GM21367 (cell line): ENCODE results near the gene MIPOL1.

Experiments
- ATAC-seq: cut with Tn5 transposase; IDR thresholded peaks from one replicate; pipeline ENCODE4 v1.9.1; 2021; ENCODE audit not compliant: unreplicated experiment

Gene MIPOL1

GRCh38 chr14:37583358-37584210 lies 385.8 kb downstream of the MIPOL1 start:
- ATAC-seq, result no peak

- no peak for ATAC-seq
Observed at GRCh38 chr14:37584211-37585100, 386.7 kb downstream of the MIPOL1 start.

- no peak for ATAC-seq
Observed at GRCh38 chr14:37585101-37585511, 387.4 kb downstream of the MIPOL1 start.

- no peak for ATAC-seq
Observed at GRCh38 chr14:37585971-37586796, 388.4 kb downstream of the MIPOL1 start.

- no peak for ATAC-seq
Observed at GRCh38 chr14:37586797-37587130, 389.0 kb downstream of the MIPOL1 start.

- no peak for ATAC-seq
Observed at GRCh38 chr14:37587131-37587803, 389.5 kb downstream of the MIPOL1 start.

GRCh38 chr14:37587881-37588666 lies 390.3 kb downstream of the MIPOL1 start:
- no peak for ATAC-seq

- no peak for ATAC-seq
Observed at GRCh38 chr14:37588667-37588955, 390.9 kb downstream of the MIPOL1 start.

- ATAC-seq, result no peak
Observed at GRCh38 chr14:37588956-37589714, 391.4 kb downstream of the MIPOL1 start.

GRCh38 chr14:37589715-37590427 lies 392.1 kb downstream of the MIPOL1 start:
- no peak for ATAC-seq

GRCh38 chr14:37590428-37591139 lies 392.8 kb downstream of the MIPOL1 start:
- ATAC-seq, result no peak

- ATAC-seq, result no peak
Observed at GRCh38 chr14:37591311-37591940, 393.7 kb downstream of the MIPOL1 start.

- no peak for ATAC-seq
Observed at GRCh38 chr14:37591941-37592481, 394.3 kb downstream of the MIPOL1 start.

- no peak for ATAC-seq
Observed at GRCh38 chr14:37592482-37593408, 395.0 kb downstream of the MIPOL1 start.

- ATAC-seq, result no peak
Observed at GRCh38 chr14:37593511-37594237, 395.9 kb downstream of the MIPOL1 start.
